HG03342 (cell line): ENCODE measurements around the gene INTS7.

Experiments
- ATAC-seq: cut with Tn5 transposase; IDR thresholded peaks from one replicate; pipeline ENCODE4 v1.9.1; 2021; ENCODE audit warnings: mild to moderate bottlenecking, moderate library complexity; ENCODE audit not compliant: unreplicated experiment

Gene INTS7

DNA sequence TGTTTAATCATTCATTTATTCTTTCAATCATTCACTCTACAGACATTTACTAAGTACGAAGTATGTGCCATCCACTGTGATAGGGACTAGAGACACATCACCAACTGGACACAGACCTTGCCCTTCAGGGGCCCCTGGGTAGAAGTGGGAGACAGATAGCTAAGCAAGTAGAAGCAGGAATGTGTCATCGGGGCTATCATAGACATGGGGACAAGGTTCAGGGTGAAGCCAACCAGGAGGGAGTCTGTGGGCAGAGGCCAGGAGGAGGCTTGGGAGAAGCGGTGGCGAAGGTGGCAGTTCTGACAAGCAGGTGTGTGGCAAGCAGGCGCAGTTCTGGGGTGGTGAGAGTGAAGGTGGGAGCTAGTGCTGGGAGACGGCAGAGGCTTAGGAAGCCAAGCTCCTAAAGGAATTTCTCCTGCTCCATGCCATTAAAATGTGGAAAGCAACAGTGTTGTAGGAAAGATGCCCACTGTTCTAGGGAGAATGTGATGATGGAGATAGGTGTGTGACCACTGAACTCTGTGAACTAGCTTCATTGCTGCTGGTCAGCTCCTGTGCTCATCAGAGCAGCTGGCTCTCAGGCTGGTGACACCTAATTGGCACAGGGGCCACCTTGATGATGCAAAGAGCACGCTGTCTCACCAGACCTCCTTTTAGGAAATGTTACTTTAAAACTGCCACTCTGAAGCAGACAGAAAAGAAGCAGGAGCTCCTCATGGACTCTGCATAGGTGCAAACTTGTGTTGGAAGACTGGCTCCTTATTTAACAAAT is 125.1 kb downstream of the INTS7 start:
- no peak for ATAC-seq

DNA sequence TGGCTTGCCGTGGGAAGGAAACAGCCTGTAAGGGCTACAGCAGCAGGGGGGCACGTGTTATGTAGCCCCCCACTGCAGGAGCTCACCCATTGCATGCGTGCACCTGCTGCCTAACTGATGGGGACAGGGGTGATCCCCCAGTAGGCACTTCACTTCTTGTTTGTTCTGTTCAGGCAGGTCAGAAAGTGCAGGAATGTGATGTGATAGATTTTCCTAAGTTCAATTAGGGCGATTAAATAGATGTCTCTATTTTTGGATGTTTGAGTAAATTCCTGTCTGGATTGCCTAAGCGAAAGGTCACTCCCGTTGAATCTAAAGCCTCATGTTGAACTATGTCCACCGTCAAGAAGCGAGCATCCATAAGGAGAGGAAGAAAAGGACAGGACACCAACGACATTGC is 126.0 kb downstream of the INTS7 start:
- ATAC-seq: no peak

- ATAC-seq: no peak
Observed at GRCh38 chr1:211908951-211909350, 126.4 kb downstream of the INTS7 start.

DNA sequence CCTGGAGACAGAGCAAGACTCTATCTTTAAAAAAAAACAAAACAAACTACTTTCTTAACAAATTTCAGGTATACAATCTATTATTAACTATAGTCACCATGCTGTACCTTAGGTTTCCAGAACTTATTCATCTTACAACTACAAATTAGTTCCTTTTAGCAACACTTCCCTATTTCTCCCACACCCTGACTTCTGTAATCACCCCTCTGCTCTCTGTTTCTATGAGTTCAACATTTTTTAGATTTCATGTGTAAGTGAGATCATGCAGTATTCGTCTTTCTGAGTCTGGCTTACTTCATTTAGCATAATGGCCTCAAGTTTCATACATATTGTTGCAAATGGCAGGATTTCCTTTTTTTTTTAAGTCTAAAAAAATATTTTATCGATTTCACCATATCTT is 126.9 kb downstream of the INTS7 start:
- no peak for ATAC-seq

GRCh38 chr1:211903490-211904245 is 131.7 kb downstream of the INTS7 start:
- no peak for ATAC-seq

DNA sequence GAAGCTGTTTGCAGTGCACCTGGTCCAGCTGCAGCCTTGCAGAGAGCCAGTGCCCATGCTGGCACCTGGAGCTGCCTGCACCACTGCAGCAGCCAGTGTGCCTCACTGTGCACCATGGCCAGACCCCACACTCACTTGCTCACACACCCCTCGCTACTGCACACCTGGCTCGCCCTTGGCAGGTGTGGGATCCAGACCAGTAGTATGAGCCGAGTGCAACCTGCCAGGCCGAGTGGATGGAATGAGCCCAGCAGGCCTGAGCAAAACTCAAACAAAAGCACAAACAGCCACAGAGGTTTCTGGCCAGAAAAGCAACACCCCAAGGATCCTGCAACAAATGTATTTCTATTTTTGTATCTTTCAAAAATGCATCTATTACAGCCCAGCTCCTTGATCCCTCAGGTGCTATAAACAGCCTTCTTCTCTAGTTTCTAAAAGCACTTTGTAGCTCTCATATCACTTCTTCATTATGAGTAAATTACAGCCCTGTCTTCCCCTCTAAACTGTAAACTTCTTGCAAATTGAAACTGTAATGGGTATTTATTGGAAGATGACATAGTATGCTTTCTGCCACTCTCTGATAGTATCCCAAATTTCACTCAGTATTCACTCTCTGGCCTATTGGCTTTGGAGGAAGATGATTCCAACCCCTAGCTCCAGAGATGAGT is 132.6 kb downstream of the INTS7 start:
- ATAC-seq: no peak

DNA sequence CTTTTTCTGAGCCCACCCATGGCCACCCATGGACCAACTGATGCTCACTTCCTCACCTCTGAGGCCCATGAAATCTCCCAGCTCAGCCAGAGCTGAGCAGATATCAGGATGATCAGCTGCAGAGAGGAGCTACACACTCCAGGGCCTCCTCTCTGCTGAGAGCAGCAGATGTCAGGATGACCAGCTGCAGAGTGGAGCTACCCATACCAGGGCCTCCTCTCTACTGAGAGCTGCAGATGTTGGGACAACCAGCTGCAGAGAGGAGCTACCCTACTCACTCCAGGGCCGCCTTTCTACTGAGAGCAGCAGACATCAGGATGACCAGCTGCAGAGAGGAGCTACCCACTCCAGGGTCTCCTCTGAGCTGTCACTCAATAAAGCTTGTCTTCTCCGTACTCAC is 133.4 kb downstream of the INTS7 start:
- no peak for ATAC-seq

- ATAC-seq: no peak
Observed at GRCh38 chr1:211900441-211900840, 134.9 kb downstream of the INTS7 start.

- no peak for ATAC-seq
Observed at GRCh38 chr1:211896958-211897357, 138.4 kb downstream of the INTS7 start.

GRCh38 chr1:211895126-211895759 is 140.1 kb downstream of the INTS7 start:
- no peak for ATAC-seq

DNA sequence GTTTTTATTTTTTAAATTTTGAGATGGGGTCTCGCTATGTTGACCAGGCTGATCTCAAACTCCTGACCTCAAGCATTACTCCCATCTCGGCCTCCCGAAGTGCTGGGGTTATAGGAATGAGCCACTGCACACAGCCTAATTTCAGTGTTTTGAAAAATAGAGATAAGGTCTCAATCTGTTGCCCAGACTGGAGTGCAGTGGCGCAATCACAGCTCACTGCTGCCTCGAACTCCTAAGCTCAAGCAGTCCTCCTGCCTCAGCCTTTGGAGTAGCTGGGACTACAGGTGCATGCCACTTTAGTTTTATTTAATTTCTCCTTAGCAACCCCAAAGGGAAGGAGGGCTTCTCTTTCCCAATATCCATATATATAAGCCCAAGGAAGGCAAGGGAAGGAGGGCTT is 141.0 kb downstream of the INTS7 start:
- ATAC-seq: no peak

- no peak for ATAC-seq
Observed at GRCh38 chr1:211893260-211893659, 142.1 kb downstream of the INTS7 start.

GRCh38 chr1:211892577-211892976 is 142.8 kb downstream of the INTS7 start:
- ATAC-seq: no peak

DNA sequence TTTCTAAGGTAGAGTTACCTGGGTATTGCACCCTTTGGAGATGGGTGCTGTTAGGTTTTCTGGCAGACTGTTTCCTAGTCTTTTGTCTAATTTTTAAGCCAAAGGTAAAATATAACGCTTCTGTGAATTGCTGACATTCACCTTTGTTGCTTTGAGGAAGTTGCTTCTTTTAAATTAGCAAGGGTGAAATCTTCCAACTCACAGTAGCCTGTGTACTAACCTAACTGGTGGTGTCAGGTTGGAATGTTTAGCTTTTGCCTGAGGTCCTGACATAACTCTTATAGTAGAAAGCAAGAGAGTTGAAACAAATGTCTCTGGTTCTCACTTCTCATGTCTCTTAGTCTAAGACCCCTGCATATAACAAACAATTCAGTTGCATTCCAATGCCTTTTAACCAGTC is 143.6 kb downstream of the INTS7 start:
- ATAC-seq: no peak
